ENCODE results near the gene RGS9. TPM values are rescaled to one million over a fixed set of nuclear protein-coding genes. Genes with fewer than 3 reads are reported as not detected.

Gene RGS9
- total and polyA plus RNA-seq, 2 donors (not counting 1 experiment from before 2014, with no cell fraction given), result 0.36 to 3.4 TPM

- Mint-ChIP-seq H3K27me3 (peaks cover 32% of the 10 kb centered on the region), H3K27ac (no peak overlapping the region), H3K4me3 (no peak overlapping the region), H3K4me1 (no peaks in the 10 kb centered on the region), H3K9me3 (ENCODE audit: insufficient read depth) (peaks cover 7% of the 10 kb centered on the region)
- Histone ChIP-seq H3K9me3 (ENCODE audit: control extremely low read depth in 1 of 3, control insufficient read depth in 2 of 3, insufficient read depth in 1 of 3, low read length in 2 of 3) (no peaks in the 10 kb centered on the region), H4K20me1 (ENCODE audit: control insufficient read depth, insufficient read depth, low read length, poor library complexity, severe bottlenecking) (no peaks in the 10 kb centered on the region), H3K4me1 (ENCODE audit: control insufficient read depth in 2 of 2, insufficient read depth in 2 of 2, low read length in 2 of 2) (no peaks in the 10 kb centered on the region), H2AFZ (ENCODE audit: insufficient read depth, low read depth, low read length, poor library complexity, severe bottlenecking) (no peak overlapping the region), H3K27ac (ENCODE audit: low read length in 2 of 2) (no peak overlapping the region), H3K9ac (ENCODE audit: low read length) (no peak overlapping the region), H3K4me3 (ENCODE audit: control extremely low read depth in 1 of 5, extremely low read depth in 1 of 5, insufficient read depth in 1 of 5, low read depth in 2 of 5, low read length in 4 of 5) (no peak overlapping the region), H3K36me3 (replicated peaks in 1 of 2; ENCODE audit: control extremely low read depth in 1 of 2, control insufficient read depth in 1 of 2, extremely low read depth in 1 of 2, insufficient read depth in 2 of 2, low read length in 1 of 2) (no peaks in the 10 kb centered on the region), H3K4me2 (replicated peaks; ENCODE audit: low read depth, low read length, poor library complexity, severe bottlenecking) (no peak overlapping the region), H3K27me3 (replicated peaks in 1 of 4; ENCODE audit: control extremely low read depth in 1 of 4, control insufficient read depth in 3 of 4, insufficient read depth in 4 of 4, low read length in 3 of 4) (peaks cover 0 to 6% (median 3%) of the 10 kb centered on the region in 4 experiments), H3K79me2 (ENCODE audit: control insufficient read depth, insufficient read depth, low read length) (no peaks in the 10 kb centered on the region)
- no CpG with 5 or more reads among the region's 2 CpGs for whole genome bisulfite sequencing (ENCODE audit: insufficient coverage)
- no peak for DNase-seq
- POLR2A ChIA-PET, result no interaction called here
- intact Hi-C loops (cut with micrococcal nuclease), result no loop called here
- no peak for ATAC-seq (ENCODE audit: low read depth)
- no peak for TF ChIP-seq EZH2 (IDR thresholded peaks at IDR 0.05; ENCODE audit: borderline replicate concordance, insufficient read depth, low read depth, low read length, poor library complexity, severe bottlenecking)
- TF ChIP-seq, protein P1, sequence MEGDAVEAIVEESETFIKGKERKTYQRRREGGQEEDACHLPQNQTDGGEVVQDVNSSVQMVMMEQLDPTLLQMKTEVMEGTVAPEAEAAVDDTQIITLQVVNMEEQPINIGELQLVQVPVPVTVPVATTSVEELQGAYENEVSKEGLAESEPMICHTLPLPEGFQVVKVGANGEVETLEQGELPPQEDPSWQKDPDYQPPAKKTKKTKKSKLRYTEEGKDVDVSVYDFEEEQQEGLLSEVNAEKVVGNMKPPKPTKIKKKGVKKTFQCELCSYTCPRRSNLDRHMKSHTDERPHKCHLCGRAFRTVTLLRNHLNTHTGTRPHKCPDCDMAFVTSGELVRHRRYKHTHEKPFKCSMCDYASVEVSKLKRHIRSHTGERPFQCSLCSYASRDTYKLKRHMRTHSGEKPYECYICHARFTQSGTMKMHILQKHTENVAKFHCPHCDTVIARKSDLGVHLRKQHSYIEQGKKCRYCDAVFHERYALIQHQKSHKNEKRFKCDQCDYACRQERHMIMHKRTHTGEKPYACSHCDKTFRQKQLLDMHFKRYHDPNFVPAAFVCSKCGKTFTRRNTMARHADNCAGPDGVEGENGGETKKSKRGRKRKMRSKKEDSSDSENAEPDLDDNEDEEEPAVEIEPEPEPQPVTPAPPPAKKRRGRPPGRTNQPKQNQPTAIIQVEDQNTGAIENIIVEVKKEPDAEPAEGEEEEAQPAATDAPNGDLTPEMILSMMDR (IDR thresholded peaks at IDR 0.05), result no peak
- CTCF ChIA-PET, result no interaction called here
Observed at GRCh38 chr17:65268832-65269231, 131.7 kb downstream of the RGS9 start.

DNA sequence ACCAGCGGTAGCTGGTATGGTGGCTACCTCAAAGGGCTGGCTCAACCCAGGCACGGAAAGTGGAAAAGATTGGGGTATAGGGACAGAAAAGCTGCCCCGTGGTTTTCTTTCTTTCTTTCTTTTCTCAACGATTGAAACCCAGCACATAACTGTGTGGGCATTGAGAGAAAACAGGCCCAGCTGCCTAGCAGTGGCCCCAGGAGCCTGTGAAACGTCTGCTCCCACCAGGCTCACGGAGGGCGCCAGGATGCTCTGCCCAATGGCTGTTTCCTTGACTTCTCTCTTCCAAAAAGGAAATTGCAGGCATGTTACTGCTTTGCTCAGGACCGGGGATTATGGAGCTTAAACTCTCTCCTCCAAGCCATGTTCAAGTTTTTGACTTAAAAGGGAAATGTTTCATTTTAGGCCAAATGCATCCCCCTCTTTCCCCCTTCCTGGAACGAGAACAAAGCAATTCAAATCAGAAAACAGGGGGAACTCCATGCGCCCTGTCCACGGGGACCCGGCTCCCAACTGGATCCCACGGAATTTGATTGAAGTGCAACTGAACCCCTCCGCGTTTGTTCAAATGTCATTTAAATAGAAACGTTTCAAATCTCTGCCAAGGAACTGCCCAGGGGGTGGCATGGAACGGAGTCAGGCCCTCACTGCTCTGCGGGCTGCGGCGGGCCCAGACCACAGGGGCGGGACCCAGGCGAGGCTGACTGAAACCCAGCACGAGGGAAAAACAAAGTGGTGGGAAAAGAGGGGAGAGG, 133.5 kb downstream of the RGS9 start:
- TF ChIP-seq, protein P1 (IDR thresholded peaks at IDR 0.05), result no peak
- TF ChIP-seq EZH2 (IDR thresholded peaks at IDR 0.05; ENCODE audit: borderline replicate concordance, insufficient read depth, low read depth, low read length, poor library complexity, severe bottlenecking), result no peak
- Histone ChIP-seq H3K9ac (ENCODE audit: low read length) (no peak overlapping the region), H4K20me1 (ENCODE audit: control insufficient read depth, insufficient read depth, low read length, poor library complexity, severe bottlenecking) (no peaks in the 10 kb centered on the region), H3K9me3 (ENCODE audit: control extremely low read depth in 1 of 3, control insufficient read depth in 2 of 3, insufficient read depth in 1 of 3, low read length in 2 of 3) (no peaks in the 10 kb centered on the region), H3K36me3 (replicated peaks in 1 of 2; ENCODE audit: control extremely low read depth in 1 of 2, control insufficient read depth in 1 of 2, extremely low read depth in 1 of 2, insufficient read depth in 2 of 2, low read length in 1 of 2) (no peaks in the 10 kb centered on the region), H3K79me2 (ENCODE audit: control insufficient read depth, insufficient read depth, low read length) (no peaks in the 10 kb centered on the region), H2AFZ (ENCODE audit: insufficient read depth, low read depth, low read length, poor library complexity, severe bottlenecking) (no peak overlapping the region), H3K27ac (ENCODE audit: low read length in 2 of 2) (no peak overlapping the region), H3K4me1 (ENCODE audit: control insufficient read depth in 2 of 2, insufficient read depth in 2 of 2, low read length in 2 of 2) (no peaks in the 10 kb centered on the region), H3K4me2 (replicated peaks; ENCODE audit: low read depth, low read length, poor library complexity, severe bottlenecking) (no peak overlapping the region), H3K4me3 (ENCODE audit: control extremely low read depth in 1 of 5, extremely low read depth in 1 of 5, insufficient read depth in 1 of 5, low read depth in 2 of 5, low read length in 4 of 5) (no peak overlapping the region), H3K27me3 (replicated peaks in 1 of 4; ENCODE audit: control extremely low read depth in 1 of 4, control insufficient read depth in 3 of 4, insufficient read depth in 4 of 4, low read length in 3 of 4) (peaks cover 0 to 2% (median under 1%) of the 10 kb centered on the region in 4 experiments)
- CTCF ChIA-PET, result no interaction called here
- Mint-ChIP-seq H3K27me3 (peaks cover 36% of the 10 kb centered on the region), H3K27ac (no peak overlapping the region), H3K4me3 (no peak overlapping the region), H3K4me1 (no peaks in the 10 kb centered on the region), H3K9me3 (ENCODE audit: insufficient read depth) (peaks cover 7% of the 10 kb centered on the region)
- POLR2A ChIA-PET, result no interaction called here
- intact Hi-C loops (cut with micrococcal nuclease), result no loop called here
- 67% methylated on average over 19 of the region's 23 CpGs for WGBS (ENCODE audit: insufficient coverage)
- ATAC-seq (ENCODE audit: low read depth), result no peak
- no peak for DNase-seq
